HG02981 (cell line): ENCODE measurements around the gene TIMM10.
A peak's percentile ranks its signal among the peaks of the same experiment; 100 is the strongest.

Source experiments
- ATAC-seq: cut with Tn5 transposase; IDR thresholded peaks from one replicate; pipeline ENCODE4 v1.9.1; 2021; ENCODE audit warnings: mild to moderate bottlenecking, moderate library complexity; ENCODE audit not compliant: unreplicated experiment

The TIMM10 gene

GRCh38 chr11:57485217-57485990 is 45.1 kb downstream of the TIMM10 start:
- ATAC-seq = no peak

GRCh38 chr11:57484141-57484710 is 46.3 kb downstream of the TIMM10 start:
- peak; percentile 56 for ATAC-seq

- ATAC-seq = no peak
These were observed 47.0 kb downstream of the TIMM10 start for GRCh38 chr11:57483562-57483918.

GRCh38 chr11:57482782-57483561 is 47.6 kb downstream of the TIMM10 start:
- no peak for ATAC-seq

DNA sequence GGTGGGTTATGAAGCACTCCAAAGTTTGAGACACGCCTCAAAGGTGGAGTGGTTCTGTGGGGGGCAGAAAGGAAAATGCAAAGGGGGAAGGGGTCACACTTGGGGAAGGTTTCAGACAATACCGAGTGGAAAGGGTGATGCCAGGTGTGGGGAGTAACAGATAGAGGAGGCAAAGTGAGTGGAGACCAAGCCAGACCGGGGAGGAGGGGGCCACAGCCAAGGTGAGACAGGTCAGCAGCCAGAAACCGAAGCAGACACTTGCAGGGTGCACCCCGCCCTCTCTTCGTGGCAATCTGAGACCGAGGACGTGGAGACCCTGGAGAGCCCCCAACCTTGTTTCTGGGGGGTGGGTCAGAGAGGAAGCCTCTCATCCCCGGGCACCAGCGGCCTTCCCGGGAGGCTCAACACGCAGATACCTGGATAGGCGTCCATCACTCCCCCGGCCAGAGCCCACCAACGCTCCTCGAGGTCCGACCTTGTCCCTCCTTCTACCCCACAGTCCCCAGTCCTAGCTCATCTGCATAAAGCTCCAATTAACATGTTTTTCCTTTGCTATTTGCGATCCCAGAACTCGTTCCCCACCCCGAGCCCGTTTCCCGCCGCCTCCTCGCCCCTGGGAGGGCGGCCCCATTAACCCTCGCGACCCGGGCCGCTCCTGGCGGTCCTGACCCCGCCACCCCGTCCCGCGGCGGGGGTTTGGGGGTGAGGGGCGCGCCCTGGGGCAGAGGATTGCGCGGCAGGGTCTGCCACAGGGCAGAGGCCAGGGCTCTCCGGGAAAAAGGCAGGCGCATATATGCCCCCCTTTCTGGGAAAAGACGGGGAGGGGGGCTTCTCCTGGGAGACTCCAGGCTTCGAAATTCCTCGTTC is 48.4 kb downstream of the TIMM10 start:
- no peak for ATAC-seq

- ATAC-seq = no peak
These were observed 49.2 kb downstream of the TIMM10 start for GRCh38 chr11:57481315-57481714.

DNA sequence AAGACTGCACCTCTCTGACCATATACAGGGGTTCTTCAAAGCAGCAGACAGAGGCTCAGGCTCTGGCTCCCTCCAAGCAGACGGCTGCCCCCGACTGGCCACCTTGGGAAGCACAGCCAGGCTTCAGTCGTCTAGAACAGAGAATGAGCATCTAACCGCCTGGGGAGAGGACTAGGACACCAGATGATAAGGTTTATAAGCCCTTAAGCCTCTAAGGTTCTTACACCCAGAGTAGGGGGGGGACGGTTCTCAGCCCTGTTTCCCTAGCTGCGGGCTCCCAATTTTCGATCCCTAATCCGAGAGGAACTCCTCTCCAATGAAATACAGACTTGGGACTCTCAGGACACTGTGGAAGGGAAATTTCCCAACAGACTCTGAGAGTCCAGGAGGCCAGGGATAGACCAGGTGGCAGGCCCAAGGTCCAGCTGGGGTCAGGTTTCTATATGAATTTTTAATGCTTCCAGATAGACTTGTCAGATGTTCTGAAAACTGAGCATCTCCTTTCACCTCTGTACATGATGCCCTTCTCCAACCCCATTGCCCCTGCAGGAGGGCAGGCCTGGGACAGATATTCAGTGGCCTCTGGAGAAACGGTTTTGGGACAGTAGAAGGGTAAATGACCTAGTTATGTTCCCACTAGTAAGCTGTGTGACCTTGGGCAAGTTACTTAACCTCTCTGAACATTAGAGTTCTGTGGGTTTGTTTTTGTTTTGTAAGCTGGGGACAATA is 50.0 kb downstream of the TIMM10 start:
- ATAC-seq = peak; percentile 35

- ATAC-seq = no peak
These were observed 50.6 kb downstream of the TIMM10 start for GRCh38 chr11:57479911-57480310.

GRCh38 chr11:57479021-57479663 is 51.4 kb downstream of the TIMM10 start:
- no peak for ATAC-seq
